Liver (tissue), 9 donors: ENCODE data around the gene AFAP1L2. TPM values are rescaled to one million over a fixed set of nuclear protein-coding genes. Genes with fewer than 3 reads are reported as not detected.
A peak's percentile ranks its signal among the peaks of the same experiment; 100 is the strongest.

Source experiments
- DNase-seq: peaks from one replicate; pipeline ENCODE4 v3.0.0-alpha.2; 2017; ENCODE audit warnings: low spot score
- H3K27ac ChIP-seq, 2 donors: one replicate each; pipeline ENCODE4 v1.7.0; 2013; ENCODE audit warnings: inconsistent platforms in 2 of 2, low read length in 2 of 2, control low read depth in 1 of 2, low read depth in 1 of 2, mild to moderate bottlenecking in 1 of 2
- H3K27me3 ChIP-seq, 4 donors: one replicate each; pipeline versions ENCODE4 v1.6.1 to v1.7.0; 2013; ENCODE audit warnings: low read length in 3 of 4, inconsistent platforms in 1 of 4, mild to moderate bottlenecking in 1 of 4, moderate library complexity in 1 of 4; ENCODE audit not compliant: control insufficient read depth in 4 of 4, insufficient read depth in 4 of 4
- H3K36me3 ChIP-seq, 4 donors: one replicate each; pipeline versions ENCODE4 v1.6.1 to v1.7.0; 2013; ENCODE audit warnings: low read length in 3 of 4, mild to moderate bottlenecking in 3 of 4, low read depth in 1 of 4, moderate library complexity in 1 of 4; ENCODE audit not compliant: control insufficient read depth in 4 of 4, insufficient read depth in 3 of 4
- H3K4me1 ChIP-seq, 4 donors: one replicate each; pipeline versions ENCODE4 v1.6.1 to v1.7.0; 2013; ENCODE audit warnings: low read length in 3 of 4, mild to moderate bottlenecking in 3 of 4, moderate library complexity in 1 of 4; ENCODE audit not compliant: control insufficient read depth in 4 of 4, insufficient read depth in 4 of 4
- H3K4me3 ChIP-seq, 3 donors: one replicate each; pipeline versions ENCODE4 v1.6.1 to v1.7.0; 2013; ENCODE audit warnings: low read length in 3 of 3, control low read depth in 1 of 3, low read depth in 1 of 3, mild to moderate bottlenecking in 1 of 3
- H3K9ac ChIP-seq, 2 donors: one replicate each; pipeline ENCODE4 v1.7.0; 2013; ENCODE audit warnings: low read length in 2 of 2, mild to moderate bottlenecking in 2 of 2, moderate library complexity in 2 of 2, control low read depth in 1 of 2, low read depth in 1 of 2
- H3K9me3 ChIP-seq, 4 donors: one replicate each; pipeline versions ENCODE4 v1.6.1 to v1.7.0; 2013; ENCODE audit warnings: low read length in 3 of 4; ENCODE audit not compliant: control insufficient read depth in 4 of 4
- EGR1 ChIP-seq, 2 donors: IDR thresholded peaks; 2 replicates each; pipeline ENCODE4 v1.6.1; 2016 to 2018; ENCODE audit warnings: antibody characterized with exemption in 2 of 2, low read depth in 2 of 2
- FOXA1 ChIP-seq: IDR thresholded peaks from 2 replicates; pipeline ENCODE4 v1.6.1; 2016; ENCODE audit warnings: antibody characterized with exemption
- FOXA2 ChIP-seq: IDR thresholded peaks from 2 replicates; pipeline ENCODE4 v1.6.1; 2016; ENCODE audit warnings: antibody characterized with exemption
- GABPA ChIP-seq, 2 donors: IDR thresholded peaks in 1 of 2; conservative IDR thresholded peaks in 1 of 2; 2 replicates each; pipeline ENCODE4 v1.6.1; 2016; ENCODE audit warnings: antibody characterized with exemption in 2 of 2, mild to moderate bottlenecking in 1 of 2, moderate library complexity in 1 of 2
- HNF4A ChIP-seq, 2 donors: conservative IDR thresholded peaks; 2 replicates each; pipeline ENCODE4 v1.6.1; 2016; ENCODE audit warnings: antibody characterized with exemption in 2 of 2, mild to moderate bottlenecking in 2 of 2
- HNF4G ChIP-seq: IDR thresholded peaks from 2 replicates; pipeline ENCODE4 v1.6.1; 2016; ENCODE audit warnings: antibody characterized with exemption
- JUND ChIP-seq, 2 donors: IDR thresholded peaks; 2 replicates each; pipeline ENCODE4 v1.6.1; 2016; ENCODE audit warnings: antibody characterized with exemption in 2 of 2
- NR2F2 ChIP-seq: IDR thresholded peaks from 2 replicates; pipeline ENCODE4 v1.6.1; 2016; ENCODE audit warnings: antibody characterized with exemption
- RAD21 ChIP-seq, 2 donors: IDR thresholded peaks; 2 replicates each; pipeline ENCODE4 v1.6.1; 2016; ENCODE audit warnings: antibody characterized with exemption in 2 of 2, mild to moderate bottlenecking in 2 of 2
- RXRA ChIP-seq, 2 donors: IDR thresholded peaks; 2 replicates each; pipeline ENCODE4 v1.6.1; 2017 to 2018; ENCODE audit warnings: antibody characterized with exemption in 2 of 2, mild to moderate bottlenecking in 1 of 2
- SP1 ChIP-seq: IDR thresholded peaks from 2 replicates; pipeline ENCODE4 v1.6.1; 2018; ENCODE audit warnings: antibody characterized with exemption, mild to moderate bottlenecking
- TAF1 ChIP-seq: conservative IDR thresholded peaks from 2 replicates; pipeline ENCODE4 v1.6.1; 2016; ENCODE audit warnings: antibody characterized with exemption, mild to moderate bottlenecking
- WGBS: extraction: QIAGEN DNeasy Blood & Tissue Kit; methylation state at CpG from one replicate; pipeline ENCODE4 v1.1.7; 2013; 5-methylcytosine and 5-hydroxymethylcytosine counted together
- polyA plus RNA-seq, 2 donors: library from polyadenylated mRNA; stranded (reverse) in 1 of 2; unstranded in 1 of 2; fragments of 200-250 nt in 1 of 2; fragments of >200 nt in 1 of 2; fragmentation: Nextera tagmentation in 1 of 2; extraction: Ambion mirVana in 1 of 2; gene quantifications; one replicate each; pipeline versions ENCODE4 v1.2.1 to v1.2.3, GENCODE V29; 2013 to 2015
- total RNA-seq, 2 donors: library from RNA; depleted of rRNA; stranded (reverse); fragments of >200 nt; gene quantifications; one replicate each; pipeline ENCODE4 v1.2.3, GENCODE V29; 2014
- TF ChIP-seq, protein P1 (sequence below): IDR thresholded peaks from 2 replicates; pipeline ENCODE4 v1.6.1; 2016; ENCODE audit warnings: antibody characterized with exemption, mild to moderate bottlenecking
- TF ChIP-seq, protein P2 (sequence below): fragments of 150-350 bp; IDR thresholded peaks from 2 replicates; pipeline ENCODE4 v1.5.1; 2017; ENCODE audit warnings: improper control_type of control experiment, low read depth, low read length; ENCODE audit not compliant: missing input control
- TF ChIP-seq, protein P3 (sequence below): IDR thresholded peaks from 2 replicates; pipeline ENCODE4 v1.6.1; 2016; ENCODE audit warnings: antibody characterized with exemption
- TF ChIP-seq, protein P4 (sequence below): IDR thresholded peaks from 2 replicates; pipeline ENCODE4 v1.6.1; 2016; ENCODE audit warnings: antibody characterized with exemption
- TF ChIP-seq, protein P5 (sequence below): IDR thresholded peaks from 2 replicates; pipeline ENCODE4 v1.6.1; 2016; ENCODE audit warnings: antibody characterized with exemption
- donor health status: healthy.
- donor health status: healthy.
- donor health status: healthy.
- donor health status: healthy.
- donor health status: healthy.

The AFAP1L2 gene
- total and polyA plus RNA-seq, 4 donors: 0.53 to 1.8 (median 1.3) TPM

DNA sequence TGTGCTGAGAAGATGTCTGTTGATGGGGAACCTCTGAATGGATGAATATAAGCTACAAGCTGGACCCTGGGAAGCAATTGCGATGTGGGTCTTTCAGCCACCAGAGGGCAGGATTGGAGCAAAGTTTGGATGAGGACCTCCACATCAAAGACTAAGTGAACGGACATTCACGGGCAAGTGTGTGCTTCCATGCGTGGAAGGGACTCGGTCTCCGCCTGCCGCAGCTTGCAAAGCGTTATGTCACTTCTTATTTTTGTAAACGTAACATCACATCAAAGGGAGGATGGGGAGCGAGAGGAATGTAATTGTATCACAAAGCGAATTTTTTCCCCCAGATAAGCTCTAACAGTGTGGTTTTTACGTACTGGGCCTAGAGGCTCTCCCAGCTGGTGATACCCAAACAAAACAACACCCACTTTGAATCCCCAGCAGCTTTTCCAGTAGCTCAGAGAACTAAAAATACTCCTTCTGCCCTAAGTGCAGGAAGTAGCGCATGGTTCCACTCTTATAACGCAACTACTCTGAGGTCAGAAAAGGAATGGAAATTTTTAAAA lies 100.2 kb downstream of the AFAP1L2 start:
- H3K27ac ChIP-seq: no peak overlapping the region
- TF ChIP-seq, protein P1, sequence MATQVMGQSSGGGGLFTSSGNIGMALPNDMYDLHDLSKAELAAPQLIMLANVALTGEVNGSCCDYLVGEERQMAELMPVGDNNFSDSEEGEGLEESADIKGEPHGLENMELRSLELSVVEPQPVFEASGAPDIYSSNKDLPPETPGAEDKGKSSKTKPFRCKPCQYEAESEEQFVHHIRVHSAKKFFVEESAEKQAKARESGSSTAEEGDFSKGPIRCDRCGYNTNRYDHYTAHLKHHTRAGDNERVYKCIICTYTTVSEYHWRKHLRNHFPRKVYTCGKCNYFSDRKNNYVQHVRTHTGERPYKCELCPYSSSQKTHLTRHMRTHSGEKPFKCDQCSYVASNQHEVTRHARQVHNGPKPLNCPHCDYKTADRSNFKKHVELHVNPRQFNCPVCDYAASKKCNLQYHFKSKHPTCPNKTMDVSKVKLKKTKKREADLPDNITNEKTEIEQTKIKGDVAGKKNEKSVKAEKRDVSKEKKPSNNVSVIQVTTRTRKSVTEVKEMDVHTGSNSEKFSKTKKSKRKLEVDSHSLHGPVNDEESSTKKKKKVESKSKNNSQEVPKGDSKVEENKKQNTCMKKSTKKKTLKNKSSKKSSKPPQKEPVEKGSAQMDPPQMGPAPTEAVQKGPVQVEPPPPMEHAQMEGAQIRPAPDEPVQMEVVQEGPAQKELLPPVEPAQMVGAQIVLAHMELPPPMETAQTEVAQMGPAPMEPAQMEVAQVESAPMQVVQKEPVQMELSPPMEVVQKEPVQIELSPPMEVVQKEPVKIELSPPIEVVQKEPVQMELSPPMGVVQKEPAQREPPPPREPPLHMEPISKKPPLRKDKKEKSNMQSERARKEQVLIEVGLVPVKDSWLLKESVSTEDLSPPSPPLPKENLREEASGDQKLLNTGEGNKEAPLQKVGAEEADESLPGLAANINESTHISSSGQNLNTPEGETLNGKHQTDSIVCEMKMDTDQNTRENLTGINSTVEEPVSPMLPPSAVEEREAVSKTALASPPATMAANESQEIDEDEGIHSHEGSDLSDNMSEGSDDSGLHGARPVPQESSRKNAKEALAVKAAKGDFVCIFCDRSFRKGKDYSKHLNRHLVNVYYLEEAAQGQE: no peak
- TF ChIP-seq FOXA1 (no peak), TAF1 (no peak), EGR1 (IDR thresholded peaks at IDR 0.05; ENCODE audit: low read depth in 2 of 2) (no peak), HNF4G (no peak), FOXA2 (no peak), GABPA (IDR thresholded peaks at IDR 0.05 in 1 of 2, conservative IDR thresholded peaks at IDR 0.05 in 1 of 2) (no peak), JUND (IDR thresholded peaks at IDR 0.05) (no peak), RAD21 (IDR thresholded peaks at IDR 0.05) (peak; percentile 86 to 92), NR2F2 (no peak), RXRA (IDR thresholded peaks at IDR 0.05) (no peak), SP1 (peak; percentile 20), HNF4A (conservative IDR thresholded peaks at IDR 0.05) (no peak)
- TF ChIP-seq, protein P2, sequence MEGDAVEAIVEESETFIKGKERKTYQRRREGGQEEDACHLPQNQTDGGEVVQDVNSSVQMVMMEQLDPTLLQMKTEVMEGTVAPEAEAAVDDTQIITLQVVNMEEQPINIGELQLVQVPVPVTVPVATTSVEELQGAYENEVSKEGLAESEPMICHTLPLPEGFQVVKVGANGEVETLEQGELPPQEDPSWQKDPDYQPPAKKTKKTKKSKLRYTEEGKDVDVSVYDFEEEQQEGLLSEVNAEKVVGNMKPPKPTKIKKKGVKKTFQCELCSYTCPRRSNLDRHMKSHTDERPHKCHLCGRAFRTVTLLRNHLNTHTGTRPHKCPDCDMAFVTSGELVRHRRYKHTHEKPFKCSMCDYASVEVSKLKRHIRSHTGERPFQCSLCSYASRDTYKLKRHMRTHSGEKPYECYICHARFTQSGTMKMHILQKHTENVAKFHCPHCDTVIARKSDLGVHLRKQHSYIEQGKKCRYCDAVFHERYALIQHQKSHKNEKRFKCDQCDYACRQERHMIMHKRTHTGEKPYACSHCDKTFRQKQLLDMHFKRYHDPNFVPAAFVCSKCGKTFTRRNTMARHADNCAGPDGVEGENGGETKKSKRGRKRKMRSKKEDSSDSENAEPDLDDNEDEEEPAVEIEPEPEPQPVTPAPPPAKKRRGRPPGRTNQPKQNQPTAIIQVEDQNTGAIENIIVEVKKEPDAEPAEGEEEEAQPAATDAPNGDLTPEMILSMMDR: peak; percentile 81
- TF ChIP-seq, protein P3, sequence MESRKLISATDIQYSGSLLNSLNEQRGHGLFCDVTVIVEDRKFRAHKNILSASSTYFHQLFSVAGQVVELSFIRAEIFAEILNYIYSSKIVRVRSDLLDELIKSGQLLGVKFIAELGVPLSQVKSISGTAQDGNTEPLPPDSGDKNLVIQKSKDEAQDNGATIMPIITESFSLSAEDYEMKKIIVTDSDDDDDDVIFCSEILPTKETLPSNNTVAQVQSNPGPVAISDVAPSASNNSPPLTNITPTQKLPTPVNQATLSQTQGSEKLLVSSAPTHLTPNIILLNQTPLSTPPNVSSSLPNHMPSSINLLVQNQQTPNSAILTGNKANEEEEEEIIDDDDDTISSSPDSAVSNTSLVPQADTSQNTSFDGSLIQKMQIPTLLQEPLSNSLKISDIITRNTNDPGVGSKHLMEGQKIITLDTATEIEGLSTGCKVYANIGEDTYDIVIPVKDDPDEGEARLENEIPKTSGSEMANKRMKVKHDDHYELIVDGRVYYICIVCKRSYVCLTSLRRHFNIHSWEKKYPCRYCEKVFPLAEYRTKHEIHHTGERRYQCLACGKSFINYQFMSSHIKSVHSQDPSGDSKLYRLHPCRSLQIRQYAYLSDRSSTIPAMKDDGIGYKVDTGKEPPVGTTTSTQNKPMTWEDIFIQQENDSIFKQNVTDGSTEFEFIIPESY: no peak
- TF ChIP-seq, protein P4, sequence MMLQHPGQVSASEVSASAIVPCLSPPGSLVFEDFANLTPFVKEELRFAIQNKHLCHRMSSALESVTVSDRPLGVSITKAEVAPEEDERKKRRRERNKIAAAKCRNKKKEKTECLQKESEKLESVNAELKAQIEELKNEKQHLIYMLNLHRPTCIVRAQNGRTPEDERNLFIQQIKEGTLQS: no peak
- TF ChIP-seq, protein P5, sequence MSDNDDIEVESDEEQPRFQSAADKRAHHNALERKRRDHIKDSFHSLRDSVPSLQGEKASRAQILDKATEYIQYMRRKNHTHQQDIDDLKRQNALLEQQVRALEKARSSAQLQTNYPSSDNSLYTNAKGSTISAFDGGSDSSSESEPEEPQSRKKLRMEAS: no peak
- no peak overlapping the region for H3K9ac ChIP-seq
- no peaks in the 10 kb centered on the region for H3K9me3 ChIP-seq
- H3K4me1 ChIP-seq: peaks cover 2 to 8% (median 7%) of the 10 kb centered on the region in 4 donors
- no peaks in the 10 kb centered on the region for H3K36me3 ChIP-seq
- peak; percentile 71 for DNase-seq
- no peaks in the 10 kb centered on the region for H3K27me3 ChIP-seq
- 9% methylated on average over 14 of the region's 14 CpGs for WGBS
- peak overlapping the region in 2 of 3 donors; percentile 20 to 22 for H3K4me3 ChIP-seq
